Chondrocyte (in vitro differentiated cells): Measurements from ENCODE around the gene DNAJC1. TPM values are rescaled to one million over a fixed set of nuclear protein-coding genes. Genes with fewer than 3 reads are reported as not detected.

Experiments
- DNase-seq: peaks from one replicate; pipeline ENCODE4 v3.0.0; 2021; ENCODE audit warnings: mixed read lengths, low spot score
- H3K27ac Mint-ChIP-seq: one replicate; pipeline ENCODE4 v1.8.0; 2021; ENCODE audit warnings: mild to moderate bottlenecking, moderate library complexity, mixed read lengths; ENCODE audit not compliant: unreplicated experiment
- H3K27me3 Mint-ChIP-seq: 2 replicates; pipeline ENCODE4 v1.8.0; 2021; ENCODE audit warnings: low read depth, mixed read lengths
- H3K36me3 Mint-ChIP-seq: 2 replicates; pipeline ENCODE4 v1.8.0; 2021; ENCODE audit warnings: low read depth, mixed read lengths
- H3K4me1 Mint-ChIP-seq: 2 replicates; pipeline ENCODE4 v1.8.0; 2021; ENCODE audit warnings: low read depth, mild to moderate bottlenecking, mixed read lengths
- H3K4me3 Mint-ChIP-seq: one replicate; pipeline ENCODE4 v1.8.0; 2021; ENCODE audit warnings: mild to moderate bottlenecking, moderate library complexity, mixed read lengths; ENCODE audit not compliant: unreplicated experiment
- H3K9me3 Mint-ChIP-seq: 2 replicates; pipeline ENCODE4 v1.8.0; 2021; ENCODE audit warnings: low read depth, mixed read lengths
- CTCF ChIP-seq: fragments of 200-600 bp; sonication (generic); IDR thresholded peaks from 2 replicates; pipeline ENCODE4 v1.5.0; 2021; ENCODE audit warnings: antibody characterized with exemption, mild to moderate bottlenecking, moderate library complexity
- total RNA-seq: library from RNA; stranded (reverse); gene quantifications from 3 replicates; pipeline ENCODE4 v1.2.1, GENCODE V29; 2021

DNAJC1 gene
- total RNA-seq, 1 donor from 2014 or later, result 45.1 TPM

- Mint-ChIP-seq H3K36me3 (no peaks in the 10 kb centered on the region), H3K4me1 (peaks cover 11% of the 10 kb centered on the region)
These were observed 196.3 kb downstream of the DNAJC1 start for GRCh38 chr10:21807180-21807579.

GRCh38 chr10:21803374-21803773, 200.2 kb downstream of the DNAJC1 start:
- no peak for DNase-seq
- TF ChIP-seq CTCF, result no peak
- no peak overlapping the region for H3K4me3 Mint-ChIP-seq
- H3K36me3 Mint-ChIP-seq, result peaks cover 2% of the 10 kb centered on the region
- H3K27me3 Mint-ChIP-seq, result no peaks in the 10 kb centered on the region
- no peak overlapping the region for H3K27ac Mint-ChIP-seq
- H3K9me3 Mint-ChIP-seq, result peaks cover 3% of the 10 kb centered on the region
- peaks cover 10% of the 10 kb centered on the region for H3K4me1 Mint-ChIP-seq

More at GRCh38 chr10:21807180-21807579, 196.3 kb downstream of the DNAJC1 start:
- H3K4me3 Mint-ChIP-seq, result no peak overlapping the region
- no peaks in the 10 kb centered on the region for H3K9me3 Mint-ChIP-seq
- DNase-seq, result no peak
- H3K27ac Mint-ChIP-seq, result no peak overlapping the region
- no peak for TF ChIP-seq CTCF
- no peaks in the 10 kb centered on the region for H3K27me3 Mint-ChIP-seq

- Mint-ChIP-seq H3K27ac (no peak overlapping the region), H3K4me3 (no peak overlapping the region), H3K9me3 (peaks cover 3% of the 10 kb centered on the region), H3K4me1 (peaks cover 8% of the 10 kb centered on the region), H3K36me3 (peaks cover 13% of the 10 kb centered on the region), H3K27me3 (no peaks in the 10 kb centered on the region)
- no peak for DNase-seq
- no peak for TF ChIP-seq CTCF
These were observed 201.9 kb downstream of the DNAJC1 start for GRCh38 chr10:21801609-21802008.

- H3K27me3 Mint-ChIP-seq, result no peaks in the 10 kb centered on the region
- no peak for TF ChIP-seq CTCF
- H3K4me3 Mint-ChIP-seq, result no peak overlapping the region
- peaks cover 15% of the 10 kb centered on the region for H3K36me3 Mint-ChIP-seq
- no peak overlapping the region for H3K27ac Mint-ChIP-seq
- peaks cover 3% of the 10 kb centered on the region for H3K9me3 Mint-ChIP-seq
- H3K4me1 Mint-ChIP-seq, result peaks cover 14% of the 10 kb centered on the region
- no peak for DNase-seq
These were observed 205.4 kb downstream of the DNAJC1 start for GRCh38 chr10:21797984-21798765.

GRCh38 chr10:21797533-21797932, 206.0 kb downstream of the DNAJC1 start:
- peaks cover 15% of the 10 kb centered on the region for H3K36me3 Mint-ChIP-seq
- no peak for DNase-seq
- H3K27me3 Mint-ChIP-seq, result no peaks in the 10 kb centered on the region
- H3K4me1 Mint-ChIP-seq, result peaks cover 14% of the 10 kb centered on the region
- no peak for TF ChIP-seq CTCF
- no peak overlapping the region for H3K4me3 Mint-ChIP-seq
- H3K27ac Mint-ChIP-seq, result no peak overlapping the region
- H3K9me3 Mint-ChIP-seq, result peaks cover 3% of the 10 kb centered on the region
